SK-N-SH (cell line): ENCODE results near the gene RAPGEF4. TPM values are rescaled to one million over a fixed set of nuclear protein-coding genes. Genes with fewer than 3 reads are reported as not detected.

ENCODE experiments used
- CTCF ChIA-PET: fragments of 300-600, 350-600 bp; formaldehyde crosslinking; extraction: SDS; loops from one replicate; lab custom pipeline; 2021; lab: Yijun Ruan, JAX
- POLR2A ChIA-PET: fragments of 350-600 bp; sonication (Branson Sonifier 250); formaldehyde crosslinking; extraction: SDS; loops from one replicate; lab custom pipeline; 2020; ENCODE audit warnings: antibody characterized with exemption, inconsistent platforms; lab: Yijun Ruan, JAX
- DNase-seq: peaks from one replicate; pipeline ENCODE4 v3.0.0; 2012
- H2AFZ ChIP-seq: fragments of 200-600 bp; sonication (generic); 2 replicates; pipeline ENCODE4 v1.8.1; 2016; ENCODE audit warnings: antibody characterized with exemption, mild to moderate bottlenecking, low read depth
- H3F3A ChIP-seq: fragments of 200-600 bp; sonication (generic); replicated peaks from 2 replicates; pipeline ENCODE3; 2016; ENCODE audit warnings: antibody characterized with exemption, mild to moderate bottlenecking; ENCODE audit not compliant: insufficient read depth
- H3K27ac ChIP-seq, 2 experiments: fragments of 200-500 bp in 1 of 2; fragments of 200-600 bp in 1 of 2; sonication (Bioruptor generic) in 1 of 2; sonication (generic), shearing (Covaris generic) in 1 of 2; 2 replicates each; pipeline versions ENCODE4 v1.5.1 to v1.6.1; 2014 to 2016; ENCODE audit warnings: low read depth in 2 of 2, inconsistent platforms in 1 of 2, low read length in 1 of 2, mild to moderate bottlenecking in 1 of 2, mixed read lengths in 1 of 2
- H3K27me3 ChIP-seq: fragments of 200-600 bp; sonication (generic), shearing (Covaris generic); 2 replicates; pipeline ENCODE4 v1.6.1; 2016; ENCODE audit warnings: mixed run types; ENCODE audit not compliant: insufficient read depth
- H3K36me3 ChIP-seq, 2 experiments: fragments of 200-500 bp in 1 of 2; fragments of 200-600 bp in 1 of 2; sonication (Bioruptor generic) in 1 of 2; sonication (generic) in 1 of 2; replicated peaks in 1 of 2; 2 replicates each; pipeline versions ENCODE3 to v1.5.1; 2014 to 2016; ENCODE audit warnings: low read length in 1 of 2, mild to moderate bottlenecking in 1 of 2; ENCODE audit not compliant: insufficient read depth in 2 of 2, control insufficient read depth in 1 of 2
- H3K4me1 ChIP-seq, 2 experiments: fragments of 200-500 bp in 1 of 2; fragments of 200-600 bp in 1 of 2; sonication (Bioruptor generic) in 1 of 2; sonication (generic), shearing (Covaris generic) in 1 of 2; 2 replicates each; pipeline versions ENCODE4 v1.5.1 to v1.6.1; 2014 to 2016; ENCODE audit warnings: low read depth in 1 of 2, low read length in 1 of 2, mixed run types in 1 of 2; ENCODE audit not compliant: insufficient read depth in 2 of 2, control insufficient read depth in 1 of 2
- H3K4me2 ChIP-seq: fragments of 200-600 bp; sonication (generic), shearing (Covaris generic); 2 replicates; pipeline ENCODE4 v1.6.1; 2017; ENCODE audit warnings: mixed run types
- H3K4me3 ChIP-seq, 2 experiments: fragments of 200-500 bp in 1 of 2; fragments of 200-600 bp in 1 of 2; sonication (Bioruptor generic) in 1 of 2; sonication (generic), shearing (Covaris generic) in 1 of 2; 2 replicates each; pipeline versions ENCODE4 v1.5.1 to v1.8.1; 2014 to 2016; ENCODE audit warnings: low read depth in 2 of 2, inconsistent platforms in 1 of 2, low read length in 1 of 2, mild to moderate bottlenecking in 1 of 2, mixed read lengths in 1 of 2, moderate library complexity in 1 of 2
- H3K79me2 ChIP-seq: fragments of 200-600 bp; sonication (generic); 2 replicates; pipeline ENCODE4 v1.8.1; 2017; ENCODE audit warnings: mild to moderate bottlenecking; ENCODE audit not compliant: insufficient read depth
- H3K9ac ChIP-seq: fragments of 200-600 bp; sonication (generic); 2 replicates; pipeline ENCODE4 v1.6.1; 2017; ENCODE audit warnings: mixed run types
- H3K9me2 ChIP-seq: fragments of 200-600 bp; sonication (generic); 2 replicates; pipeline ENCODE4 v1.6.1; 2017; ENCODE audit warnings: mixed run types
- H3K9me3 ChIP-seq: fragments of 200-600 bp; sonication (generic); 2 replicates; pipeline ENCODE4 v1.6.1; 2017; ENCODE audit warnings: mixed run types, mild to moderate bottlenecking, moderate library complexity
- H4K20me1 ChIP-seq: fragments of 200-600 bp; sonication (generic); 2 replicates; pipeline ENCODE4 v1.6.1; 2017; ENCODE audit warnings: mild to moderate bottlenecking, mixed run types; ENCODE audit not compliant: insufficient read depth
- CHD2 ChIP-seq: fragments of 150-350 bp; IDR thresholded peaks from 2 replicates; pipeline ENCODE4 v1.6.1; 2018; ENCODE audit warnings: low read length; ENCODE audit not compliant: partially characterized antibody
- CTCF ChIP-seq: fragments of 200-600 bp; sonication (generic); IDR thresholded peaks from 2 replicates; pipeline ENCODE4 v1.6.1; 2017; ENCODE audit warnings: antibody characterized with exemption, mild to moderate bottlenecking, moderate library complexity
- ELF1 ChIP-seq: IDR thresholded peaks from 2 replicates; pipeline ENCODE4 v1.4.0; 2012
- EZH2phosphoT487 ChIP-seq: fragments of 200-600 bp; sonication (generic); IDR thresholded peaks from 2 replicates; pipeline ENCODE4 v1.6.1; 2017; ENCODE audit warnings: low read depth, mixed run types, mild to moderate bottlenecking, antibody characterized with exemption, moderate library complexity, borderline replicate concordance
- FOXM1 ChIP-seq: IDR thresholded peaks from 2 replicates; pipeline ENCODE4 v1.4.0; 2012; ENCODE audit warnings: low read depth, mild to moderate bottlenecking
- GATA2 ChIP-seq: sonication (generic); formaldehyde crosslinking; IDR thresholded peaks from 2 replicates; pipeline ENCODE4 v1.5.0; 2020; ENCODE audit warnings: mild to moderate bottlenecking, missing genetic modification reagents
- JUND ChIP-seq: IDR thresholded peaks from 2 replicates; pipeline ENCODE4 v1.4.0; 2012
- MAX ChIP-seq: IDR thresholded peaks from 2 replicates; pipeline ENCODE4 v1.4.0; 2012; ENCODE audit warnings: low read depth
- MXI1 ChIP-seq: IDR thresholded peaks from 2 replicates; pipeline ENCODE4 v1.6.1; 2012; ENCODE audit warnings: mild to moderate bottlenecking, low read depth, low read length, improper control_type of control experiment
- RAD21 ChIP-seq: IDR thresholded peaks from 2 replicates; pipeline ENCODE4 v1.6.1; 2012; ENCODE audit warnings: mild to moderate bottlenecking, low read length
- REST ChIP-seq: IDR thresholded peaks from 2 replicates; pipeline ENCODE4 v1.6.1; 2012; ENCODE audit warnings: mild to moderate bottlenecking, low read depth, low read length, moderate library complexity
- RFX5 ChIP-seq: IDR thresholded peaks from 2 replicates; pipeline ENCODE4 v1.6.1; 2012; ENCODE audit warnings: mild to moderate bottlenecking, improper control_type of control experiment, low read length
- RXRA ChIP-seq: IDR thresholded peaks from 2 replicates; pipeline ENCODE4 v1.4.0; 2012; ENCODE audit warnings: low read depth, mild to moderate bottlenecking, borderline replicate concordance
- SIN3A ChIP-seq: IDR thresholded peaks from 2 replicates; pipeline ENCODE4 v1.6.1; 2012; ENCODE audit warnings: low read depth, mild to moderate bottlenecking, low read length, moderate library complexity, borderline replicate concordance
- TAF1 ChIP-seq: IDR thresholded peaks from 2 replicates; pipeline ENCODE4 v1.6.1; 2012; ENCODE audit warnings: low read depth, mild to moderate bottlenecking, low read length, moderate library complexity, borderline replicate concordance
- TCF12 ChIP-seq: IDR thresholded peaks from 2 replicates; pipeline ENCODE4 v1.4.0; 2012
- WGBS: methylation state at CpG from one replicate; pipeline ENCODE4 v1.1.6; 2017; ENCODE audit warnings: low lambda C conversion rate; 5-methylcytosine and 5-hydroxymethylcytosine counted together
- polyA plus RNA-seq, 3 experiments: library from polyadenylated mRNA; depleted of rRNA; stranded (reverse); fragments of >200 nt; gene quantifications; 2 replicates each; pipeline ENCODE4 v1.2.3, GENCODE V29; 2012
- TF ChIP-seq, protein P1 (sequence below): IDR thresholded peaks from 2 replicates; pipeline ENCODE4; 2012
- TF ChIP-seq, protein P2 (sequence below): fragments of 150-350 bp; IDR thresholded peaks from 2 replicates; pipeline ENCODE4 v1.6.1; 2017; ENCODE audit warnings: antibody characterized with exemption, low read length, low read depth, borderline replicate concordance
- TF ChIP-seq, protein P3 (sequence below): IDR thresholded peaks from 2 replicates; pipeline ENCODE4 v1.4.0; 2012; ENCODE audit warnings: low read depth, borderline replicate concordance

The RAPGEF4 gene
- polyA plus RNA-seq, 1 of the 3 experiments (the other 2 are of a cell fraction): 0.30 TPM

DNA sequence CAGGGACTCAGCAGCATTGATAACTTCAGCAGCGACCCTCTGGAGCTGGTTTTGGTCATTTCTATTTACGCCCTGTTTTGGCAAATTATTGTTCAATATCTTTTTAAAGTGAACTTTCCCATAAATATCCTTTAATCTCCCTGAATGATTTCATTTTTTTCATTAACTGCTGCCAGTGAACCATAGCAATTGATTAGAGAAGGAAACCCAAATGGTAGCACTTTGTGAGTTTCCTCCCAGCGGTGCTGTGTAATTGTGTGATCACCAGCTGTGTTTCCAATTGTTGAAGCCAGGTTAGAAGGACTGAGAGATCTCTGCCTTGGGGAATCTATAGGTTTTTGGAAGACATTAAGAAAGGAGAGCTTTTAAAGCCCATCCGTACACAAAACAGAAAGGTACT lies 356.3 kb downstream of the RAPGEF4 start:
- Histone ChIP-seq H4K20me1 (no peaks in the 10 kb centered on the region), H2AFZ (no peak overlapping the region), H3K9me2 (no peaks in the 10 kb centered on the region), H3K27me3 (no peaks in the 10 kb centered on the region), H3K9ac (no peak overlapping the region), H3K27ac (no peak overlapping the region), H3K9me3 (no peaks in the 10 kb centered on the region), H3K4me1 (peaks cover 3 to 10% of the 10 kb centered on the region in 2 experiments; a peak in 3 of 4 replicates), H3K4me3 (no peak overlapping the region), H3F3A (peaks cover 4% of the 10 kb centered on the region), H3K4me2 (no peak overlapping the region), H3K79me2 (peaks cover 34% of the 10 kb centered on the region), H3K36me3 (peaks cover 18 to 21% of the 10 kb centered on the region in 2 experiments)
- CTCF ChIA-PET: interaction anchor here (0.7 to 3.0 kb wide), 7 partner anchors 9 to 118 kb away, joined by 3 to 13 read pairs (median 5); no protein-coding TSS in a partner anchor
- WGBS: 95% methylated on average over 4 of the region's 4 CpGs
- POLR2A ChIA-PET: no interaction called here
- DNase-seq: no peak
- no peak for TF ChIP-seq RXRA
- no peak for TF ChIP-seq RAD21
- TF ChIP-seq TAF1: no peak
- no peak for TF ChIP-seq GATA2 (CRISPR knock-in tag)
- no peak for TF ChIP-seq TCF12
- TF ChIP-seq, protein P1, sequence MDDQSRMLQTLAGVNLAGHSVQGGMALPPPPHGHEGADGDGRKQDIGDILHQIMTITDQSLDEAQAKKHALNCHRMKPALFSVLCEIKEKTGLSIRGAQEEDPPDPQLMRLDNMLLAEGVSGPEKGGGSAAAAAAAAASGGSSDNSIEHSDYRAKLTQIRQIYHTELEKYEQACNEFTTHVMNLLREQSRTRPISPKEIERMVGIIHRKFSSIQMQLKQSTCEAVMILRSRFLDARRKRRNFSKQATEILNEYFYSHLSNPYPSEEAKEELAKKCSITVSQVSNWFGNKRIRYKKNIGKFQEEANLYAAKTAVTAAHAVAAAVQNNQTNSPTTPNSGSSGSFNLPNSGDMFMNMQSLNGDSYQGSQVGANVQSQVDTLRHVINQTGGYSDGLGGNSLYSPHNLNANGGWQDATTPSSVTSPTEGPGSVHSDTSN: no peak
- TF ChIP-seq, protein P2, sequence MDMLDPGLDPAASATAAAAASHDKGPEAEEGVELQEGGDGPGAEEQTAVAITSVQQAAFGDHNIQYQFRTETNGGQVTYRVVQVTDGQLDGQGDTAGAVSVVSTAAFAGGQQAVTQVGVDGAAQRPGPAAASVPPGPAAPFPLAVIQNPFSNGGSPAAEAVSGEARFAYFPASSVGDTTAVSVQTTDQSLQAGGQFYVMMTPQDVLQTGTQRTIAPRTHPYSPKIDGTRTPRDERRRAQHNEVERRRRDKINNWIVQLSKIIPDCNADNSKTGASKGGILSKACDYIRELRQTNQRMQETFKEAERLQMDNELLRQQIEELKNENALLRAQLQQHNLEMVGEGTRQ: no peak
- no peak for TF ChIP-seq CTCF
- no peak for TF ChIP-seq RFX5
- TF ChIP-seq REST: no peak
- no peak for TF ChIP-seq EZH2phosphoT487
- no peak for TF ChIP-seq SIN3A
- no peak for TF ChIP-seq MXI1
- no peak for TF ChIP-seq CHD2
- no peak for TF ChIP-seq ELF1
- TF ChIP-seq FOXM1: no peak
- TF ChIP-seq, protein P3, sequence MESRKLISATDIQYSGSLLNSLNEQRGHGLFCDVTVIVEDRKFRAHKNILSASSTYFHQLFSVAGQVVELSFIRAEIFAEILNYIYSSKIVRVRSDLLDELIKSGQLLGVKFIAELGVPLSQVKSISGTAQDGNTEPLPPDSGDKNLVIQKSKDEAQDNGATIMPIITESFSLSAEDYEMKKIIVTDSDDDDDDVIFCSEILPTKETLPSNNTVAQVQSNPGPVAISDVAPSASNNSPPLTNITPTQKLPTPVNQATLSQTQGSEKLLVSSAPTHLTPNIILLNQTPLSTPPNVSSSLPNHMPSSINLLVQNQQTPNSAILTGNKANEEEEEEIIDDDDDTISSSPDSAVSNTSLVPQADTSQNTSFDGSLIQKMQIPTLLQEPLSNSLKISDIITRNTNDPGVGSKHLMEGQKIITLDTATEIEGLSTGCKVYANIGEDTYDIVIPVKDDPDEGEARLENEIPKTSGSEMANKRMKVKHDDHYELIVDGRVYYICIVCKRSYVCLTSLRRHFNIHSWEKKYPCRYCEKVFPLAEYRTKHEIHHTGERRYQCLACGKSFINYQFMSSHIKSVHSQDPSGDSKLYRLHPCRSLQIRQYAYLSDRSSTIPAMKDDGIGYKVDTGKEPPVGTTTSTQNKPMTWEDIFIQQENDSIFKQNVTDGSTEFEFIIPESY: no peak
- no peak for TF ChIP-seq JUND
- TF ChIP-seq MAX: no peak
